B cell (primary cell): ENCODE data around the gene MVB12B.

Experiments
- EZH2 ChIP-seq: IDR thresholded peaks from 2 replicates; pipeline ENCODE4 v1.6.1; 2012; ENCODE audit warnings: borderline replicate concordance, low read depth, mild to moderate bottlenecking, moderate library complexity, low read length; ENCODE audit not compliant: insufficient read depth, poor library complexity, severe bottlenecking
- TF ChIP-seq, protein P1 (sequence below): fragments of 200-600 bp; IDR thresholded peaks from one replicate; pipeline ENCODE4 v1.8.0; 2022; ENCODE audit warnings: antibody characterized with exemption, mild to moderate bottlenecking

DNA sequence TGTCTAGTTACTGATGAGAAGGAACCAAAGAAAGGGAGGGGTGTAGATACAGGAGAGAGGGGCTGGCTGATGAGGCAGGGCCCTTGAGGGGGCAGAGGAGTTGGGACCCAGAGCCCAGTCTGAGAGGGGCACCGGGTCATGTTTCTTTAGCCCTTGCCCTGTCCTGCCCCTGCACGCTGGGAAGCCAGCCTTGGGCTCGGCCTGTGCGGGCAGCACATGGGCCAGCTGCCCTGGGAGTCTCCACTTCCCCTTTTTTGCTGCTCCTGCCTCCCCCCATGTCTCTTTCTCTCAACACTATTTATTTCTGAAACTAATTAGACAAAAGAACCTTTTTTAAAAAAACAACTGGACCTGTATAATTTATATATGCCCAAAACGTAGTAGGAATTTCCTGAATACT, 20.5 kb downstream of the MVB12B start:
- TF ChIP-seq, protein P1, sequence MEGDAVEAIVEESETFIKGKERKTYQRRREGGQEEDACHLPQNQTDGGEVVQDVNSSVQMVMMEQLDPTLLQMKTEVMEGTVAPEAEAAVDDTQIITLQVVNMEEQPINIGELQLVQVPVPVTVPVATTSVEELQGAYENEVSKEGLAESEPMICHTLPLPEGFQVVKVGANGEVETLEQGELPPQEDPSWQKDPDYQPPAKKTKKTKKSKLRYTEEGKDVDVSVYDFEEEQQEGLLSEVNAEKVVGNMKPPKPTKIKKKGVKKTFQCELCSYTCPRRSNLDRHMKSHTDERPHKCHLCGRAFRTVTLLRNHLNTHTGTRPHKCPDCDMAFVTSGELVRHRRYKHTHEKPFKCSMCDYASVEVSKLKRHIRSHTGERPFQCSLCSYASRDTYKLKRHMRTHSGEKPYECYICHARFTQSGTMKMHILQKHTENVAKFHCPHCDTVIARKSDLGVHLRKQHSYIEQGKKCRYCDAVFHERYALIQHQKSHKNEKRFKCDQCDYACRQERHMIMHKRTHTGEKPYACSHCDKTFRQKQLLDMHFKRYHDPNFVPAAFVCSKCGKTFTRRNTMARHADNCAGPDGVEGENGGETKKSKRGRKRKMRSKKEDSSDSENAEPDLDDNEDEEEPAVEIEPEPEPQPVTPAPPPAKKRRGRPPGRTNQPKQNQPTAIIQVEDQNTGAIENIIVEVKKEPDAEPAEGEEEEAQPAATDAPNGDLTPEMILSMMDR: no peak
- TF ChIP-seq EZH2: no peak
